ENCODE data around the gene MIOX.

MIOX gene

DNA sequence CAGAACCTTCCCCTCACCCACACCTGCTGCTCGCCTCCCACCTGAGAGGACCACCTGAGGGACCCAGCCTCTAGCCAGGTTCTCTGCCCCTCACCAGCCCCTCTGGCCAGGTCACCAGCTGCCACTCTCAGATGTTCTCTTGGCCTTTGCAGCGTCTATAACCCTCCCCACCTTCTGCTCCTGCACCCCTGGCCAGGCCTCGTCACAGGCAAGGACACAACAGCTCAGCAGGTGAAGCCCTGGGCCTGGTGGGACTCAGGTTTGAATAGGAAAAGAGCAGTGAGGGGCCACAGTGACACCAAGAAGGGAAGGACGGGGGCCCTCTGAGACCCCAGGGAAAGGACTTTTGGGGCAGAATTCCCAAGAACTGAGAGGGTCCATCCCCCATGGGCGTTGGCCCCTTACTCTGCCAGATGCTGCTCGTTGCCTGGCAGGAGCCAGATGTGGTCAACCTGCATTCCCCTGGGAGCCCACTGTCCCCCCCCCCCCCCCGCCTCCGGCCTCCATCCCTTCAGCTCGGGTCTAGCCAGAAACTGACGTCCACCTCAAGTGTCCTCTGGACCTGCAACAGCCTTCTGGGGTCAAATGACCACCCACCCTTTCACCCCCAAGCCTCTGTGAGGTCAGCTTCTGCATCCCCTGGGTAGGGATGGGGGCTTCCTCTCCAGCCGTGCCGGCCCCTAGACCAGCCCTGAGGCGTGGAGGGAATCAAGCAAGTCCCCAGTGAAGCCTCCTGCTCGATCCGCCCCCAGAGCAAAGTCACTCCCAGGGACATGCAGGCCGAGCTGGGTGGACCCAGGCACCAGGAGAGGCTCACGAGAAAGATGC, 40.6 kb upstream of the MIOX start:
- no peak for FAIRE-seq

DNA sequence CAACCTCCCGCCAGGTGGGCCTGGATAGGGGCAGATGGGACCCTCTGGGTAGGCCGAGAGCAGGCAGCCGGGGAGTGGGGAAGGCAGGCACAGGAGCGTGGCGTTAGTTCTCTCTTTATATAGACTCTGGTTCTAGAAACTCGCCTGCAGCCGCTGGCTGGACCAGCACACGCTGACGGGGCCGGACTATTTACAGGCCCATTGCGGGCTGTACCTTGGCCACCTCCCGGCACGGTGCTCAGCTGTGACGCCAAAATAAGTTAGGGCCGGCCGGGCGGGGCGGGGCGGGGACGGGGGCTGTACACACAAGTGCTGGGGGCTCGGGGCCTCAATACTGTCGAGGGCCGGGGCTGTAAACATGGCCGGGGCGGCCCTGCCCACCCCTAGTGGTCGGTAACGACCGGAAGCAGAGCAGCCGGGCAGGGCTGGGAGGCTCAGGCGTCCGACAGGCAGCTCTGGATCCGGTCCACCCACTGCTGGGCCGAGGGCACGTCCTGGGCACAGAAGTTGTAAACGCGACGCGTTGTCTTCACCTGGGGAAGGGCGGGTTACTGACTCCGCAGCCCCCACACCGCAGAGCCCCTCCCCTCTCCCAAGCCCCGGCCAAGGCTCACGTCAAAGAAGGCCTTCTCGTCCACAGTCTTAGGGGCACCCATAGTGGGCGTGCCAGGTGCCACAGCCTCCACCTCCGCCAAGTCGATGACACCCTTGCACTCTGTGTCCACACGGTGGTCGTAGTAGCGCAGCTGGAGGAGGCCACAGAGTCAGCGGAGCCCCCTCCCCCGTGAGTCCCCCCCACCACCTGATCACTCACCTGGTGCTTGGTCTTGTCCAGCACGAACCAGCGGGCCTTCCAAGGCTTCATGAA, 39.7 kb upstream of the MIOX start:
- no peak for FAIRE-seq
- no peak for TF ChIP-seq POLR2A (IDR thresholded peaks at IDR 0.05; ENCODE audit: low read depth, low read length)
- no peak for DNase-seq (ENCODE audit: insufficient read length, low spot score)

More for the DNA sequence above, 40.6 kb upstream of the MIOX start:
- TF ChIP-seq POLR2A (IDR thresholded peaks at IDR 0.05; ENCODE audit: low read depth, low read length), result no peak
- no peak for DNase-seq (ENCODE audit: insufficient read length, low spot score)

- no peak for DNase-seq (ENCODE audit: insufficient read length, low spot score)
- no peak for TF ChIP-seq POLR2A (IDR thresholded peaks at IDR 0.05; ENCODE audit: low read depth, low read length)
- no peak for FAIRE-seq
Measured at GRCh38 chr22:50447576-50448551, 38.8 kb upstream of the MIOX start.

GRCh38 chr22:50452649-50453048, 34.0 kb upstream of the MIOX start:
- FAIRE-seq (no peak), DNase-seq (ENCODE audit: insufficient read length, low spot score) (no peak)
- no peak for TF ChIP-seq POLR2A (IDR thresholded peaks at IDR 0.05; ENCODE audit: low read depth, low read length)

DNA sequence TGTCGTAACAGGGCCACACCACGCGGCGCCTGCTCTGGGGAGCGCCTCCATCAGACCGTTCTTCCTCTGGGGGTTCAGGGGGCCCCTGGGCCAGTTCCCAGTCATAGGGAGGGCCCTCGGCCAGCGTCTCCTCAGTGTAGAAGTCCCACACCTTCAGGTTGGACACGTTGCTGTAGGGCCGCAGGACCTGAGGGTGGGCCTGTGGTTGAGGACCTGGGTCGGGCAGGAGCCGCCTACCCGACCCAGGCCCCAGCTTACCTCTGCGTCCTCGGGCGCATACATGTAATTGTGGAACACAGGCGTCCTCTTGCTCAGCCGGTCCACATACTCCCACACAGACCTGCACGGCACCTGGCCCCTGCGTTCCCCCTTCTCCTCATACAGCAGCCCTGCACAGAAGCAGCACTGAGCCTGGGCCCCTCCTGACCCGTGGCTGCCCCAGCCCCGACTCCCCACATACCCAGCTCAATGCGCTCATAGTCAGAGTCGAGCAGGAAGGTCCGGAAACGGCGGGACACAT, 32.0 kb upstream of the MIOX start:
- DNase-seq (ENCODE audit: insufficient read length, low spot score), result no peak
- no peak for TF ChIP-seq POLR2A (IDR thresholded peaks at IDR 0.05; ENCODE audit: low read depth, low read length)
- no peak for FAIRE-seq

DNA sequence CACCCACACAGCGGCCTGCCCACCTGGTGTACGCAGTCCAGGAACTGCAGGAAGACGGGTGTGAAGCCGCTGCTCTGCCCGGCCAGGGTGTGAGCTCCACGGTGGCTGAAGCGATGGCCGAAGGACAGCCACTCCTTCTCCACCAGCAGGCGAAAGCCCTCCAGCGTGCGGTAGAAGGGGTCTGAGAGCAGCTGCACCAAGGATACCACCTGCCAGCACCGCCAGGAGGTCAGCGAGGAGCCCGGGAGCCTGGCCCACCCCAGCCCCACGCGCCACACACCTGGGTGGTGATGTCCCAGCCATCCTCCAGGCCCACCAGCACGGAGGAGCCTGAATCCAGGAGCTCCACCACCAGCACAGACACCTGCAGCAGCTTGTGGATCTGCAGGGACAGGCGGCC, 31.5 kb upstream of the MIOX start:
- FAIRE-seq, result no peak
- no peak for DNase-seq (ENCODE audit: insufficient read length, low spot score)
- no peak for TF ChIP-seq POLR2A (IDR thresholded peaks at IDR 0.05; ENCODE audit: low read depth, low read length)

DNA sequence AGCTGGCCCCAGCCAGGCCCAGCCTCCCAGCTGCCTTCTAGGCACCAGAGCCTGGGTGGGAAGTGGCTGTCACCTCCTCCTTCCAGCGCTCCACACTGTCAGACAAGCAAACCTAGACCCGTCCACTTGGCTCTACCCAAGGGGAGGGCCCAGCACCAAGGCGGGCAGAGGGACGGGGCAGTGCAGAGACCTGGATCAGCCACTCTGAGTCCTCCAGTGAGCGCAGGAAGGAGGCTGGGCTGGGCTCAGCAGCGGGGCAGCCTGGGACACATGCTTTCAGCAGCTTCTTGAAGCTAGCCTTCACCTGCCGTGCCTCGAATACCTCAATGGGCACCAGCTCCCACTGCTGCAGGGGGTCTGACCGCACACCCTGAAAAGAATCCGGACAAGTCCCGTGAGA, 30.6 kb upstream of the MIOX start:
- FAIRE-seq, result no peak
- TF ChIP-seq POLR2A (IDR thresholded peaks at IDR 0.05; ENCODE audit: low read depth, low read length), result no peak
- no peak for DNase-seq (ENCODE audit: insufficient read length, low spot score)

GRCh38 chr22:50456466-50457234, 30.0 kb upstream of the MIOX start:
- FAIRE-seq (no peak), DNase-seq (ENCODE audit: insufficient read length, low spot score) (no peak)
- TF ChIP-seq POLR2A (IDR thresholded peaks at IDR 0.05; ENCODE audit: low read depth, low read length), result no peak

DNA sequence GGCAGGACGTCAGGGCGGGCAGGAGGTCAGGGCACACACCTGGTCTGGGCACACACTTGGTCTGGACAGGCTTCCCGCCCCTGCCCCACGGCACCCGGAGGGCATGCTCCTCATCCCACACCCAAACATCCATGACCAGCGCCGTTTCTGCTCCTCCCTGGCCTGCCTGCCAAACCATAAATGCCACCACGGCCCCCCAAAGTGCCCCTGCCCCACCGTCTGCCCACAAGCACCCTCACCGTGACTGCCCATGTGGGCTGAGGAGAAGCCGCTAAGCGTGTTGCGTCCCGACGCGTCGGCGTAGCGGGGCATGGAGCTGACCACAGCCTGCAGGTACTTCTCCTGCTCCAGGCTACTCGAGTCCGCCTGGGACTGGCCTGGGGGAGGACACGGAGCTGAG, 27.6 kb upstream of the MIOX start:
- FAIRE-seq, result no peak
- TF ChIP-seq POLR2A (IDR thresholded peaks at IDR 0.05; ENCODE audit: low read depth, low read length), result no peak
- DNase-seq (ENCODE audit: insufficient read length, low spot score), result no peak

GRCh38 chr22:50459496-50460140, 27.0 kb upstream of the MIOX start:
- FAIRE-seq, result no peak
- no peak for TF ChIP-seq POLR2A (IDR thresholded peaks at IDR 0.05; ENCODE audit: low read depth, low read length)
- DNase-seq (ENCODE audit: insufficient read length, low spot score), result no peak

- no peak for DNase-seq (ENCODE audit: insufficient read length, low spot score)
- no peak for TF ChIP-seq POLR2A (IDR thresholded peaks at IDR 0.05; ENCODE audit: low read depth, low read length)
- no peak for FAIRE-seq
Measured at GRCh38 chr22:50460938-50461337, 25.7 kb upstream of the MIOX start.

DNA sequence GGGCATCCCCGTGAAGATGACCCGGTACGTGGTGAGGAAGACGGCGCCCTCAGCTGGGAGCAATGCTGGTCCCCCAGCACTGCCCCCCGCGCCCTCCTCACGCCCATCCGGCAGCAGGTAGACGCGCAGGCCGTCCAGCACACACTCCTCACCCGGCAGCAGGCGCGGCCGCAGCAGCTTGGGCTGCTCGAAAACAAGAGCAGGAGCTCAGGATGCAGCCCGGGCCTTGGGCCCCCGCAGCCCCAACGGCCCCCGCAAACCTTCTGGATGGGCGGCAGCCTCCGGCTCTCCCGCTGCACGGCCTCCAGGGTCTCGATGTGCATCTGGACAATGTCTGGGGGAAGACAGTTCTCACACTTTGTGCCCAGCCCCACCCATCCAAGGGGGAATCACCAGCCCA, 25.1 kb upstream of the MIOX start:
- no peak for TF ChIP-seq POLR2A (IDR thresholded peaks at IDR 0.05; ENCODE audit: low read depth, low read length)
- DNase-seq (ENCODE audit: insufficient read length, low spot score) (no peak), FAIRE-seq (no peak)

Data from H54 (cell line).